LNCAP (cell line): ENCODE data around the gene CACNA1G.

Experiments used
- TF ChIP-seq, protein P1 (sequence below): fragments of 450-650 bp; IDR thresholded peaks from 2 replicates; pipeline ENCODE4 v1.5.1; 2017; ENCODE audit warnings: mild to moderate bottlenecking

The CACNA1G gene

DNA sequence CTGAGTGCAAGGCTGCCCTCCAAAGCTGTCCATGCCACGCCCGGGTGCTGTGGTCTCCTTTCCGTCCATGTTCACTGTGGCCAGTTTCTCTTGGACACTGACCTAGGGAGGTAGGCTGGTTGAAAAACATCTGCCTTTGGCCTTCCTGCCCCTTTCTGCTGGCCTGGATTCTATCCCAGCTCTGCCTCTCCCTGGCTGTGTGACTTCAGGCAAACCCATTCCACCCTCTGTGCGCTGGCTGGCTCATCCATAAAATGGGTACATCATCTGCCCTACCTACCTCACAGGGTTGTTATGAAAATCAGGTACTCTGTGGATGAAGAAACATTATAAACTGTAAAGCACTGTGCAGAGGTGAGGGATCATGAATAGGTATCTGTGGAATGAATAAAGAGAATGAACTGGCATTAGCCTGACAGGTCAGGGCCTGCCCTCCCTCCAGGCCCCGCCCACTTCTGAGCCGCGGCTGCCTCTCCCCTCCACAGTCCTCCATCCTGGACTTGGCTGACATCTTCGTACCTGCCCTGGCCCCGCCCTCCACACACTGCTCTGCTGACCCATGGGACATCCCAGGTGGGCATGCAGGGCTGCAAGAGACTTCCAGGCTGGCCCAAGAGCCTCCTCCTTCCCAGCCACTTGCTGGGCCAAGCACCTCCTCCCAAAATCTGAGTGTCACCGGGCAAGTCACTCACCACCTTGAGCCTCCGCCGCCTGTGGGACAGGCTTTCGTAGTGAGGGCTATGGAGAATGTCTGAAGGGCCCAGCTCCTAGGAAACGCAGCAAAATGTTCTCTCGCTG, 20.6 kb upstream of the CACNA1G start:
- TF ChIP-seq, protein P1, sequence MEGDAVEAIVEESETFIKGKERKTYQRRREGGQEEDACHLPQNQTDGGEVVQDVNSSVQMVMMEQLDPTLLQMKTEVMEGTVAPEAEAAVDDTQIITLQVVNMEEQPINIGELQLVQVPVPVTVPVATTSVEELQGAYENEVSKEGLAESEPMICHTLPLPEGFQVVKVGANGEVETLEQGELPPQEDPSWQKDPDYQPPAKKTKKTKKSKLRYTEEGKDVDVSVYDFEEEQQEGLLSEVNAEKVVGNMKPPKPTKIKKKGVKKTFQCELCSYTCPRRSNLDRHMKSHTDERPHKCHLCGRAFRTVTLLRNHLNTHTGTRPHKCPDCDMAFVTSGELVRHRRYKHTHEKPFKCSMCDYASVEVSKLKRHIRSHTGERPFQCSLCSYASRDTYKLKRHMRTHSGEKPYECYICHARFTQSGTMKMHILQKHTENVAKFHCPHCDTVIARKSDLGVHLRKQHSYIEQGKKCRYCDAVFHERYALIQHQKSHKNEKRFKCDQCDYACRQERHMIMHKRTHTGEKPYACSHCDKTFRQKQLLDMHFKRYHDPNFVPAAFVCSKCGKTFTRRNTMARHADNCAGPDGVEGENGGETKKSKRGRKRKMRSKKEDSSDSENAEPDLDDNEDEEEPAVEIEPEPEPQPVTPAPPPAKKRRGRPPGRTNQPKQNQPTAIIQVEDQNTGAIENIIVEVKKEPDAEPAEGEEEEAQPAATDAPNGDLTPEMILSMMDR = no peak

DNA sequence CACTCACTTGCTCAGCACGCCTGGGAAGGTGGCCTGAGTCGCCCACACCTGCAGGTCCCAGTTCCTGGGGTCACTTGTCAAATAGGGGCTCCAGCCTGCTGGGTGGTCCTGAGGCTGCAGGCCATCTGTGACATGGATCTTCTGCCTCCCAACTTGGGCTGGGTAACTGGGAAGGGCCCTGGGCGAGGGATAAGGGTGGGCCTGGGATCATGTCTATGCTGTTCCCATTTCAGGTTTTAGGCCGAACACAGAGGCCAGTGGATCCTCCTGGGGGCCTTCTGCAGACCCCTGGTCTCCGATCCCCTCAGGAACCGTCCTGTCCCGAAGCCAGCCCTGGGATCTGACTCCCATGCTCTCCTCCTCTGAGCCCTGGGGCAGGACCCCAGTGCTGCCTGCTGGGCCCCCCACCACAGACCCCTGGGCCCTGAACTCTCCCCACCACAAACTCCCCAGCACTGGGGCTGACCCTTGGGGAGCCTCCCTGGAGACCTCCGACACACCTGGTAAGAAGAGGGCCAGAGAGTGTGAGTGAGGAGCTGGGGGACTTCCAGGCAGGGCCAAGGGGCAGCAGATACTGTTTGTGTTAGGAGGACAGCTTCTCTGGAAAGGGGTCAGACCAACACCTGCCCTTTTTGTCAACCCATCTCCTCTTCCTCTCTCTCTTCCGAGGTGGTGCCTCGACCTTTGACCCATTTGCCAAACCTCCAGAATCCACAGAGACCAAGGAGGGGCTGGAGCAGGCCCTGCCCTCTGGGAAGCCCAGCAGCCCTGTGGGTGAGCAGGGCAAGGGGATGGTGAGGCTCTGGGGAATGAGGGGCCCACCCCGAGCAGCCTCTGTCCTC, 19.7 kb upstream of the CACNA1G start:
- TF ChIP-seq, protein P1 = no peak

DNA sequence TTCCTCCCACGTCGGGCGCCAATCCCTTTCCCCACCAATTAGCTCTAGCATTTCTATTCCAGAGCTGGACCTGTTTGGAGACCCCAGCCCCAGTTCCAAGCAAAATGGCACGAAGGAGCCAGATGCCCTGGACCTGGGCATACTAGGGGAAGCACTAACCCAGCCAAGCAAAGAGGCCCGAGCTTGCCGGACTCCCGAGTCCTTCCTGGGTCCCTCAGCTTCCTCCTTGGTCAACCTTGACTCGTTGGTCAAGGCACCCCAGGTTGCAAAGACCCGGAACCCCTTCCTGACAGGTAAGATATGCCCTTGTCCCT, 19.2 kb upstream of the CACNA1G start:
- TF ChIP-seq, protein P1 = no peak

DNA sequence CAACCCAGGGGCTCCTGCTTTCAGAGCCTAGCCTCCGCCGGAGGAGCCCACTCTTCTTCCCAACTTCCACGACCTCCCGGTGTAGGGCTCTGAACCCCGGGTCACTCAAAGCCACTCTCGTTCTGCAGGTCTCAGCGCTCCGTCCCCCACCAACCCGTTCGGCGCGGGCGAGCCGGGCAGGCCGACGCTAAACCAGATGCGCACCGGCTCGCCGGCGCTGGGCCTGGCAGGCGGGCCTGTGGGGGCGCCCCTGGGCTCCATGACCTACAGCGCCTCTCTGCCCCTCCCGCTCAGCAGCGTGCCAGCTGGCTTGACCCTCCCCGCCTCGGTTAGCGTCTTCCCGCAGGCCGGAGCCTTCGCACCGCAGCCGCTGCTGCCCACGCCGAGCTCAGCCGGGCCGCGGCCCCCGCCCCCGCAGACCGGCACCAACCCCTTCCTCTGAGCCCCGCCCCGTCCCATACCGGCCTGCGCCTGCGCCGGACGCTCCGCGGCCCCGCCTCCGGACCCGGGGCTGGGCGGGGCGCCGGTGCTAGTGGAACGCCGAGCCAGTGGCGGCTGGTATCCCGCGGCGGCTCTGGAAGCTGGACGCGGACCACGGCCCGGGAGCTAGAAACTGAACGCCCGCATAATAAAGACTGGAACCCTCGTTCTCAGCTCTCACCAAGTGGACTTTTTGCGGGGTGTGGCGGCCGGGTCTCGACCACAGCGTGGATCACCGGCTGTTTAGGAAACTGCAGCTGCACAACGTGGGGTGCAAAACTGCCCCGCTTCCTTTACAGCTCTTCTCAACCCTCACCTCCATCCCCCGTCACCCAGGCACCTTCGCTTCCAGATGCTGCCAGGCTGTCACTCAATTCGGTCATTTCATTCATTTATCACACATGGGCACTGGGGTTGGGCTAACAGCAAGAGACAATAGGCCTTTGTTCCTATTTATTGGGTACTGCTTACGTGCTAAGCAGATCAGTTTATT, 18.5 kb upstream of the CACNA1G start:
- TF ChIP-seq, protein P1 = no peak

DNA sequence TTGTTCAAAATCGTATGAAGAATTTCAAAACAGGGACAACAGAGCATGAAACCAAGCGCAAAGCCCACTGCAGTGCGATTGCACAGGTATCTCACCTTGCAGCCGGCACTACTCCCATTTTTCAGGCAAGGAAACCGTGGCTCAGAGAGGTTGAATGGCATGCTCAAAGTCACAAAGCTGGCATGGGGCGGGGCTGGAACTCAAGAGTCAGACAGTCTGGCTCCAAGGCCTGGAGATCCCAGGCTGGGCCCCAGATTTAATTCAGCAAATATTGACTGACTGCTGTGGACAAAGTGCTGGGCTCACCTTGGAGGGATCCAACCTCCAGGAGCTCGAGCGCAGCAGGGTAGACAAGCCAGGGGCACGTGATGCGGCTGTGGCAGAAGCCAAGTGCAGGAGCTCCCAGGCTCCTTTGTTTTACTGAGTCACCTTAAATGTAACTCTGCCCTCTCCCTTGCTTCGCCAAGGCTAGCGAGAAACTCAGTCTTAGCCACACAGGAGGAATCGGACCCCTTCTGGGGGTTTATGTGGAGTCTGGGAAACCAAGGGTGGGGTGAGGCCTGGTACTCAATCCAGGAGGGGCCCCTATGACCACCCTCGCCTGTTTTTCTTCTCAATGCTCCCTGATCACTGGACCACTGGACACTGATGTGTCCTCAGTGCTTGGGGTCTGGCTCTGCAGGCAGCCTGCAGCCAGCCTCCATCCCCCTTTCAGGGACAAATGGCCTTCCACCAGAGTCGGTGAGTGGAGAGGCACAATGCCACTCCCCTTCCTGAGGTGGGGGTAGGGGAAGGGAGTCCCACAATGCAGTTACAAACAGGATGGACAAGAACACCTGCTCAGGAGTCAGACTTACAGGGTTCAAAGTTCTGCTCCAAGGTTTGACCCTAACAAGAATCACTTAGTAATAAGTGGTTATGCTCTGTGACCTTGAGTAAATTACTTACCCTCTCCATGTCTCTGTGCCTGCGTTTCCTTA, 17.4 kb upstream of the CACNA1G start:
- TF ChIP-seq, protein P1 = no peak

DNA sequence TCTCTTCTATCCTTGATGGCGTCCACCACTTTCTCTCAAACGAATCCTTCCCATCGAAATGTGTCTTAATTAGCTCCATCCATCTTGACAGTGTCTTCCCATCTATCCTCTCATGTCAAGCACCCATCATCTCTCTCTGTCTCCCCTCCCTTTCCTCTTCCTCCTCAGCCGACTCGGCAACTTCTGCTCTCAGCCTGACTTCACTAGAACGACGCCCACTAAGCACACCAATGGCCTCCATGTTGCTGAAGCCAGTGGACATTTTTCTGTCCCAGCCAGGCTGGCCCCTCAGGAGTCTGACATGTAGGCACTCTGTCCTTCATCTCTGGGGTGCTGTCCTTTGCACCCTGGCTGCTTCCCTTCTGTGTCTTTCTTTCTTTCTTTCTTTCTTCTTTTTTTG, 16.0 kb upstream of the CACNA1G start:
- TF ChIP-seq, protein P1 = no peak
